HL-60 (cell line): Measurements from ENCODE around the gene GALNT12.

Experiments
- CTCF ChIP-seq: IDR thresholded peaks from one replicate; pipeline ENCODE4 v1.5.1; 2011; ENCODE audit warnings: low read length, control low read depth, inconsistent platforms; ENCODE audit not compliant: insufficient read depth
- GABPA ChIP-seq: IDR thresholded peaks from 2 replicates; pipeline ENCODE4 v1.6.1; 2012; ENCODE audit warnings: low read depth
- POLR2AphosphoS5 ChIP-seq: IDR thresholded peaks from 2 replicates; pipeline ENCODE4 v1.6.1; 2012; ENCODE audit warnings: low read depth
- REST ChIP-seq: IDR thresholded peaks from 2 replicates; pipeline ENCODE4 v1.6.1; 2012; ENCODE audit warnings: low read depth; ENCODE audit not compliant: insufficient replicate concordance
- SPI1 ChIP-seq: IDR thresholded peaks from 2 replicates; pipeline ENCODE4 v1.6.1; 2012; ENCODE audit warnings: low read depth, mild to moderate bottlenecking, borderline replicate concordance

- TF ChIP-seq GABPA (no peak), POLR2AphosphoS5 (no peak), CTCF (no peak), REST (no peak), SPI1 (no peak)
Measured at GRCh38 chr9:98760231-98760630, 47.2 kb upstream of the GALNT12 start.
